WTC11 (cell line): ENCODE results near the gene MYOZ2.

Source experiments
- CTCF ChIP-seq: fragments of 200-600 bp; IDR thresholded peaks from 2 replicates; pipeline ENCODE4 v1.8.0; 2022; ENCODE audit warnings: antibody characterized with exemption
- IRF2 ChIP-seq: sonication (generic); formaldehyde crosslinking; IDR thresholded peaks from 2 replicates; pipeline ENCODE4 v1.8.0; 2022; ENCODE audit warnings: low read depth, missing genetic modification reagents, borderline replicate concordance
- JUN ChIP-seq: sonication (generic); formaldehyde crosslinking; IDR thresholded peaks from 2 replicates; pipeline ENCODE4 v1.8.0; 2023; ENCODE audit warnings: mild to moderate bottlenecking, missing genetic modification reagents
- NFYB ChIP-seq: sonication (generic); formaldehyde crosslinking; conservative IDR thresholded peaks from 2 replicates; pipeline ENCODE4 v1.8.0; 2022; ENCODE audit warnings: low read depth, missing genetic modification reagents
- TEAD4 ChIP-seq: sonication (generic); formaldehyde crosslinking; IDR thresholded peaks from 2 replicates; pipeline ENCODE4 v1.8.0; 2022; ENCODE audit warnings: mild to moderate bottlenecking, missing genetic modification reagents
- USF1 ChIP-seq: sonication (generic); formaldehyde crosslinking; IDR thresholded peaks from 2 replicates; pipeline ENCODE4 v1.8.0; 2022; ENCODE audit warnings: mild to moderate bottlenecking, missing genetic modification reagents
- ZNF121 ChIP-seq: sonication (generic); formaldehyde crosslinking; IDR thresholded peaks from 2 replicates; pipeline ENCODE4 v1.8.0; 2023; ENCODE audit warnings: missing genetic modification reagents
- TF ChIP-seq, protein P1 (sequence below): sonication (generic); formaldehyde crosslinking; IDR thresholded peaks from 2 replicates; pipeline ENCODE4 v1.8.1; 2022; ENCODE audit warnings: mild to moderate bottlenecking, missing genetic modification reagents, moderate library complexity, borderline replicate concordance

DNA sequence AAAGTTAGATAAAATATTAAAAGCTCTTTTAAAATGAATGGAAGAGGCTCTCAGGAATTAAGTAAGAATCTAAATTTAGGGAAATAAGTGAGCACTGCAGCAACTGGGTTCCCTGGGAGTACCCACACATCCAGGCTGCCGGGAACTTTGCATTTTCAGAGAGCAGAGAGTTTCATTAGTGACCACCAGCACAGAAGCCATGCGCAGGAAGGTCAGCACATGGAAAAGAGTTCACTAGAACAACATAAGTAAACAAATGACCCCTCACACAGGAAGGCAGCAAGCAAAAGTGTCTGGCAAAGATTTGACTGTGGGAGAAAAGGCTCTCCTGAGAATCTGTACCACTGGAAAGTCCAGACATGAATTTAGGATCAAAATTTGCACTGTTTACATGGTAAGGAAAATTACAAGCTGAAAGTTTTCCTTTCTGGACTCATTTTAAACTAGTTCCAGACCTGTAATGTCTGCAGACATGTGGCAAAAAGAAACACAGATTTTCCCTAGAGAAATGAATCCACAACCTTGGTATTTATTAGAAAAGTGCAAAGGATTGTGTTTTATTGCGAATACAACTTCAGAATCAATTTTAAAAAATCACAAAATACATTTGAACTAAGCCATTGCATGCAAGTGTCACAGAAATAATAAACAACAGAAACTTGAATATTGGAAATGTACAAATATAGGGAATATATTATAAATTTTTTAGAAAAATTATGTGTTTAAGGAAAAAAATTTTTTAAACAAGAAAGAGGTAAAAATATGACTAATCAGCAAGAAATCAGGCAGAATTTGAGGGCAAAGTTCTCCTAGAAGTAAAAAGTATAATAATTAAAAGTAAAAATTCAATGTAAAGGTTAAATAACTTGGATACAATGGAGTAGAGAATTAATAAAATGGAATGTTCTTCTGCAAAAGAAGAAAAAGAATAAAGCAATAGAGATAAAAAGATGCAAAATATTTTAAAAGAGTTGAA is 18.4 kb upstream of the MYOZ2 start:
- TF ChIP-seq JUN (CRISPR knock-in tag) (no peak), USF1 (no peak), ZNF121 (CRISPR knock-in tag) (no peak), NFYB (CRISPR knock-in tag) (no peak), CTCF (no peak), IRF2 (CRISPR knock-in tag) (no peak), TEAD4 (no peak)
- TF ChIP-seq, protein P1, sequence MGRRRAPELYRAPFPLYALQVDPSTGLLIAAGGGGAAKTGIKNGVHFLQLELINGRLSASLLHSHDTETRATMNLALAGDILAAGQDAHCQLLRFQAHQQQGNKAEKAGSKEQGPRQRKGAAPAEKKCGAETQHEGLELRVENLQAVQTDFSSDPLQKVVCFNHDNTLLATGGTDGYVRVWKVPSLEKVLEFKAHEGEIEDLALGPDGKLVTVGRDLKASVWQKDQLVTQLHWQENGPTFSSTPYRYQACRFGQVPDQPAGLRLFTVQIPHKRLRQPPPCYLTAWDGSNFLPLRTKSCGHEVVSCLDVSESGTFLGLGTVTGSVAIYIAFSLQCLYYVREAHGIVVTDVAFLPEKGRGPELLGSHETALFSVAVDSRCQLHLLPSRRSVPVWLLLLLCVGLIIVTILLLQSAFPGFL (CRISPR knock-in tag): no peak
